GM12874 (cell line): ENCODE results near the gene DDX31.

ENCODE experiments used
- TF ChIP-seq, protein P1 (sequence below): IDR thresholded peaks from 2 replicates; pipeline ENCODE4 v1.5.1; 2011; ENCODE audit warnings: low read depth, mild to moderate bottlenecking, control low read depth, low read length, moderate library complexity; ENCODE audit not compliant: insufficient read depth

DDX31 gene

DNA sequence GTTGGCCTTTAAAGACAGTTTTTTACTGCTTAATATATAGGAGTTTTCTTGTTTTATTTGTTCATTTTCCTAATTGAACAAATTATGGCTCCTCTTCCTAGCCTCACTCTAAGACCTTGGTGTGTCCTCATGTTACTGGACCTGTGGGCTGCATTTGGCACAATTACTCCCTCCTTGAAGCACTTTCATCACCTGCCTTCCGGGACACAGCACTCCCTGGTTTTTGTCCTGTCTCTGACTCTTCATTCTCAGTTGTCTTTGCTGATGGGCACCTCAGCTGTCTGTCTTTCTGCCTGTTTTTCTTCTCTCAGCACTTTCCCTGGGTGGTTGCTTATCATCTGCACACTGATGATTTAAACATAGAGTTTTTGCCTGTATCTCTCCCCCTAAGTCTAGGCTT lies 14.1 kb upstream of the DDX31 start:
- TF ChIP-seq, protein P1, sequence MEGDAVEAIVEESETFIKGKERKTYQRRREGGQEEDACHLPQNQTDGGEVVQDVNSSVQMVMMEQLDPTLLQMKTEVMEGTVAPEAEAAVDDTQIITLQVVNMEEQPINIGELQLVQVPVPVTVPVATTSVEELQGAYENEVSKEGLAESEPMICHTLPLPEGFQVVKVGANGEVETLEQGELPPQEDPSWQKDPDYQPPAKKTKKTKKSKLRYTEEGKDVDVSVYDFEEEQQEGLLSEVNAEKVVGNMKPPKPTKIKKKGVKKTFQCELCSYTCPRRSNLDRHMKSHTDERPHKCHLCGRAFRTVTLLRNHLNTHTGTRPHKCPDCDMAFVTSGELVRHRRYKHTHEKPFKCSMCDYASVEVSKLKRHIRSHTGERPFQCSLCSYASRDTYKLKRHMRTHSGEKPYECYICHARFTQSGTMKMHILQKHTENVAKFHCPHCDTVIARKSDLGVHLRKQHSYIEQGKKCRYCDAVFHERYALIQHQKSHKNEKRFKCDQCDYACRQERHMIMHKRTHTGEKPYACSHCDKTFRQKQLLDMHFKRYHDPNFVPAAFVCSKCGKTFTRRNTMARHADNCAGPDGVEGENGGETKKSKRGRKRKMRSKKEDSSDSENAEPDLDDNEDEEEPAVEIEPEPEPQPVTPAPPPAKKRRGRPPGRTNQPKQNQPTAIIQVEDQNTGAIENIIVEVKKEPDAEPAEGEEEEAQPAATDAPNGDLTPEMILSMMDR: no peak

DNA sequence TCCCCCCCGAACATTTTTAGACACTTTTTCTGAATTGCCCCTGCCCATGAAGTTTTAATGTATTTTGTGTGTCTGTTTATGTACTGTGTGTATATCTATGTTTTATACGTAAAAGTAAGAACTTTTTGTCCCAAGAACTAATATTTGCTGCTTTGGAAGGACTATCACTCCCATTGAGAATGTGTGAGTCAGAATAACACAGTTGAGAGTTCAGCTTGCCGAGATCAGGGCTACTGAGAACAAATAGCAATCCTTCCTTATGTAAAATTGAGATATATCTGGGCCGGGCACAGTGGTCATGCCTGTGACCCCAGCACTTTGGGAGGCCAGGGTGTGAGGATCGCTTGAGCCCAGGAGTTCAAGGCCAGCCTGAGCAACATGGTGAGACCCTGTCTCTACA lies 11.8 kb upstream of the DDX31 start:
- TF ChIP-seq, protein P1: no peak

DNA sequence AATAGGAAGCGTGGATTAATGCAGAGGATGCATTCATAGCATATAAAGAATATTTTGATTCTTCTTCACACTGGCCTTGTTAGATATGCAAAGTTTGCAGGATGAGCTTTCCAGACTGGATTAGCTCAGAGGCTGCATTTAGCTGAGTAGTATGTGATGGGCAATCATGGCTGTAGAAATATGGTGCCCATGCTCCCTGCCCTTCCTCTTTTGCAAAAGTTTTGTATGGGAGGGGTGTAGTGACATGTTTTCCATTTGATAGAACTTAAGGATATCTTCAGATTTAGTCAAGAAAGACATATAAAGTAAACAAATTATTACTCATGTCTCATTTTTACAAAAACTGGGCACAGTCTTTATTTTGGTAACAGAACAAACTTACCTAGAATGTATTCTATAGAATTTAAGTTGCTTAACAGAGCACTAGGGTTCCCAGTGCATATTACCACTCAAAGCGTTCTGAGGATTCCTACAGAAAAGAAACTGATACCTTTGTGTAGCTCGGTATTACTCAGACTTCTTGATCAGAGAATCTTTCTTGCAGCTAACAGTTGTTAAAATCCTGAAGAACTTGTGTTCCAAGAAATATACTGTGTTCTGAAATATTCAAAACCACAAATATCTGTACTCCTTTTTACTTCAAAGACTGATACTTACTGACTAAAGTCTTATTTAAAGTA lies 10.3 kb upstream of the DDX31 start:
- TF ChIP-seq, protein P1: no peak

DNA sequence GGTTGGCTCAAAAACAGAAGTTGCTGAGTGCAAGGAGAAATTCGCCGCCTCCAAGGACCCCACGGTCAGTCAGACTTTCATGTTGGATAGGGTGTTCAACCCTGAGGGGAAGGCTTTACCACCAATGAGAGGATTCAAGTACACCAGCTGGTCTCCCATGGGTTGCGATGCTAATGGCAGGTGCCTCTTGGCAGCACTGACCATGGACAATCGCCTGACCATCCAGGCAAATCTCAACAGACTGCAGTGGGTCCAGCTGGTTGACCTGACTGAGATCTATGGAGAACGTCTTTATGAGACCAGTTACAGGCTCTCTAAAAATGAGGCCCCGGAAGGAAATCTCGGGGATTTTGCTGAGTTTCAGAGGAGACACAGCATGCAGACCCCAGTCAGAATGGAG lies 8.2 kb upstream of the DDX31 start:
- TF ChIP-seq, protein P1: no peak

DNA sequence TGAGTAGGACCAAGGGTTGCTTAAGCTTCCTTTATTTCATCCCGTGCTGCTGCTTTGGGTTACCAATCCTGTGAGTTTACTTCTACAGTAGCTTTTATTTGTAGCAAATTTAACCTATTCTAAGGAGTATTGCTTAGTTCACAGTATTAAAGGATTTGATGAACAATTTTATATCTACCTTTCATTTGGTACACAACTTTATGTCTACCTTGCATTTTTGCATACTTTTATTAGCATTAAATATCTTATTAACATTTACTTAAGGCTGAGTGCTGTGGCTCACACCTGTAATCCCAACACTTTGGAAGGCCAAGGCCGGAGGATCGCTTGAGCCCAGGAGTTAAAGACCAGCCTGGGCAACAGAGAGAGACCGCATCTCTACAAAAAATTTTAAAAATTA lies 4.7 kb upstream of the DDX31 start:
- TF ChIP-seq, protein P1: no peak

DNA sequence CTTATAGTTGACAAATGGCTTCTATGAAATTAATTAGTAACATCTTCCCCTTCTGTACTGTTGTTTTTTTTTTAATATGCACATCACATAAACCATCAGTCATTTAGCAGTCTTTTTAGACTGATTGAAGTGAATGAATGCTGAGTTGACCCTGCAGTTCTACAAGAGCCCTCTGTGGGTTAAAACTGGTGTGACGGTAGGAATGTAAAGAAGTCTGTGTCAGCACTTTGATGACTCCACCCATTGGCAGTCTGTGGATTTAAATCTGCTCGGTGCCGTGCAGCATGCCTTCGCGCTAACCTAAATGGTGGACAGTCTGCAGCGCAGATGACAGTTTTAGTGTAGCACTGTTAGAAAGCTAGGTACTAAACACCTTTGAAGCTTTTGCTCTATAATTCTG lies 3.6 kb upstream of the DDX31 start:
- TF ChIP-seq, protein P1: no peak

DNA sequence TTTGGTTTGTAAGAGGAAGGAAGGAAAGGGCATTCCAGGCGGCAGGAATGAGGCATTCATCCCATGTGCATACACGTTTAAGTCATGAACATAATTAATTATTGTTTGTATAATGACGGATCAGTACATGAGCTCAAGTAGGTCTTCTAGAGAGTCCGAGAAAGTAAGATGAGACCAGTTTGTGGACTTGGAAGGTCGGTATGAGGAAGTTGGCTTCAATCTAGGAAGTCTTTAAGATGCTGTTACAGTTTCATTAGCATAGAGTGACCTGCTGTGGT lies 2.6 kb upstream of the DDX31 start:
- TF ChIP-seq, protein P1: no peak
